Measurements from ENCODE around the gene ANKRD35. TPM values are rescaled to one million over a fixed set of nuclear protein-coding genes. Genes with fewer than 3 reads are reported as not detected.

Gene ANKRD35
- total RNA-seq, 1 donor from 2014 or later: 0.16 TPM

GRCh38 chr1:145887631-145888030 lies 2.0 kb upstream of the ANKRD35 start:
- peaks cover 25% of the 10 kb centered on the region for H3K4me1 Mint-ChIP-seq (ENCODE audit: low read depth, unreplicated experiment)
- H3K36me3 ChIP-seq (ENCODE audit: insufficient read depth, low read length): no peaks in the 10 kb centered on the region
- no peaks in the 10 kb centered on the region for H4K20me1 ChIP-seq (ENCODE audit: insufficient read depth, low read length)
- H3K27me3 ChIP-seq (ENCODE audit: insufficient read depth, low read length): no peaks in the 10 kb centered on the region
- no peaks in the 10 kb centered on the region for H3K79me2 ChIP-seq (ENCODE audit: insufficient read depth, low read length)
- DNase-seq (ENCODE audit: low read depth): no peak
- H3K4me3 Mint-ChIP-seq (ENCODE audit: unreplicated experiment): peak overlapping the region; percentile 15
- H3K27me3 Mint-ChIP-seq (ENCODE audit: low read depth, unreplicated experiment): peaks cover 17% of the 10 kb centered on the region
- H2AFZ ChIP-seq (ENCODE audit: low read depth, low read length): no peak overlapping the region
- no peaks in the 10 kb centered on the region for H3K9me3 Mint-ChIP-seq (ENCODE audit: unreplicated experiment)
- no peak overlapping the region for H3K4me2 ChIP-seq (ENCODE audit: low read length)
- H3K4me1 ChIP-seq (ENCODE audit: insufficient read depth, low read length): peaks cover 27% of the 10 kb centered on the region
- TF ChIP-seq EZH2 (IDR thresholded peaks at IDR 0.05; ENCODE audit: insufficient read depth, low read length) (no peak), CTCF (IDR thresholded peaks at IDR 0.05; ENCODE audit: insufficient read depth, low read depth, low read length) (no peak)
- no peaks in the 10 kb centered on the region for H3K9me3 ChIP-seq (ENCODE audit: insufficient read depth, low read depth, low read length)
- FAIRE-seq: no peak
- H3K36me3 Mint-ChIP-seq (ENCODE audit: low read depth, unreplicated experiment): peaks cover 5% of the 10 kb centered on the region
- H3K9ac ChIP-seq (ENCODE audit: low read length): no peak overlapping the region
- H3K27ac ChIP-seq (ENCODE audit: low read depth, low read length): no peak overlapping the region
- no peak overlapping the region for H3K4me3 ChIP-seq (ENCODE audit: insufficient read depth, low read depth, low read length)
- no peak overlapping the region for H3K27ac Mint-ChIP-seq (ENCODE audit: unreplicated experiment)

GRCh38 chr1:145886816-145887215 lies 1.1 kb upstream of the ANKRD35 start:
- Histone ChIP-seq H3K27me3 (ENCODE audit: insufficient read depth, low read length) (no peaks in the 10 kb centered on the region), H3K9ac (ENCODE audit: low read length) (no peak overlapping the region), H3K4me3 (ENCODE audit: insufficient read depth, low read depth, low read length) (no peak overlapping the region), H3K4me1 (ENCODE audit: insufficient read depth, low read length) (peaks cover 21% of the 10 kb centered on the region), H3K4me2 (ENCODE audit: low read length) (no peak overlapping the region), H2AFZ (ENCODE audit: low read depth, low read length) (no peak overlapping the region), H3K36me3 (ENCODE audit: insufficient read depth, low read length) (no peaks in the 10 kb centered on the region), H3K27ac (ENCODE audit: low read depth, low read length) (no peak overlapping the region), H3K9me3 (ENCODE audit: insufficient read depth, low read depth, low read length) (no peaks in the 10 kb centered on the region), H4K20me1 (ENCODE audit: insufficient read depth, low read length) (no peaks in the 10 kb centered on the region), H3K79me2 (ENCODE audit: insufficient read depth, low read length) (no peaks in the 10 kb centered on the region)
- peaks cover 3% of the 10 kb centered on the region for H3K36me3 Mint-ChIP-seq (ENCODE audit: low read depth, unreplicated experiment)
- H3K27ac Mint-ChIP-seq (ENCODE audit: unreplicated experiment): no peak overlapping the region
- H3K4me1 Mint-ChIP-seq (ENCODE audit: low read depth, unreplicated experiment): peaks cover 20% of the 10 kb centered on the region
- TF ChIP-seq CTCF (IDR thresholded peaks at IDR 0.05; ENCODE audit: insufficient read depth, low read depth, low read length) (no peak), EZH2 (IDR thresholded peaks at IDR 0.05; ENCODE audit: insufficient read depth, low read length) (no peak)
- H3K4me3 Mint-ChIP-seq (ENCODE audit: unreplicated experiment): peak overlapping the region; percentile 77
- no peaks in the 10 kb centered on the region for H3K9me3 Mint-ChIP-seq (ENCODE audit: unreplicated experiment)
- FAIRE-seq (no peak), DNase-seq (ENCODE audit: low read depth) (no peak)
- peaks cover 20% of the 10 kb centered on the region for H3K27me3 Mint-ChIP-seq (ENCODE audit: low read depth, unreplicated experiment)

GRCh38 chr1:145886390-145886789 lies 724 bp upstream of the ANKRD35 start:
- H3K4me3 Mint-ChIP-seq (ENCODE audit: unreplicated experiment): peak overlapping the region; percentile 81
- no peak for FAIRE-seq
- peaks cover 17% of the 10 kb centered on the region for H3K4me1 ChIP-seq (ENCODE audit: insufficient read depth, low read length)
- H3K79me2 ChIP-seq (ENCODE audit: insufficient read depth, low read length): no peaks in the 10 kb centered on the region
- no peaks in the 10 kb centered on the region for H3K9me3 ChIP-seq (ENCODE audit: insufficient read depth, low read depth, low read length)
- peak overlapping the region; percentile 90 for H3K4me2 ChIP-seq (ENCODE audit: low read length)
- peak overlapping the region; percentile 91 for H2AFZ ChIP-seq (ENCODE audit: low read depth, low read length)
- no peak for TF ChIP-seq CTCF (IDR thresholded peaks at IDR 0.05; ENCODE audit: insufficient read depth, low read depth, low read length)
- no peak for TF ChIP-seq EZH2 (IDR thresholded peaks at IDR 0.05; ENCODE audit: insufficient read depth, low read length)
- H3K27ac Mint-ChIP-seq (ENCODE audit: unreplicated experiment): no peak overlapping the region
- DNase-seq (ENCODE audit: low read depth): no peak
- H3K27me3 ChIP-seq (ENCODE audit: insufficient read depth, low read length): no peaks in the 10 kb centered on the region
- H3K9ac ChIP-seq (ENCODE audit: low read length): peak overlapping the region; percentile 37
- peaks cover 20% of the 10 kb centered on the region for H3K27me3 Mint-ChIP-seq (ENCODE audit: low read depth, unreplicated experiment)
- peaks cover 3% of the 10 kb centered on the region for H3K36me3 Mint-ChIP-seq (ENCODE audit: low read depth, unreplicated experiment)
- no peaks in the 10 kb centered on the region for H3K36me3 ChIP-seq (ENCODE audit: insufficient read depth, low read length)
- H3K4me3 ChIP-seq (ENCODE audit: insufficient read depth, low read depth, low read length): peak overlapping the region; percentile 79
- no peaks in the 10 kb centered on the region for H3K9me3 Mint-ChIP-seq (ENCODE audit: unreplicated experiment)
- H3K4me1 Mint-ChIP-seq (ENCODE audit: low read depth, unreplicated experiment): peaks cover 17% of the 10 kb centered on the region
- no peak overlapping the region for H3K27ac ChIP-seq (ENCODE audit: low read depth, low read length)
- H4K20me1 ChIP-seq (ENCODE audit: insufficient read depth, low read length): no peaks in the 10 kb centered on the region
